ENCODE data around the gene PLCH2.

Gene PLCH2

GRCh38 chr1:2486041-2486440 lies 10.0 kb downstream of the PLCH2 start:
- no peak for TF ChIP-seq CTCF (IDR thresholded peaks at IDR 0.05; ENCODE audit: extremely low read depth, insufficient read depth, missing control alignments)
- DNase-seq (ENCODE audit: low spot score): no peak
- in situ Hi-C loops (cut with MboI; ENCODE audit: low pct_unique_long_range_greater_than_20kb, low sequenced_read_pairs, unreplicated experiment): no loop called here

- DNase-seq (ENCODE audit: low spot score): no peak
- in situ Hi-C loops (cut with MboI; ENCODE audit: low pct_unique_long_range_greater_than_20kb, low sequenced_read_pairs, unreplicated experiment): no loop called here
- TF ChIP-seq CTCF (IDR thresholded peaks at IDR 0.05; ENCODE audit: extremely low read depth, insufficient read depth, missing control alignments): no peak
Measured at GRCh38 chr1:2486558-2486957, 10.5 kb downstream of the PLCH2 start.

- no peak for DNase-seq (ENCODE audit: low spot score)
- TF ChIP-seq CTCF (IDR thresholded peaks at IDR 0.05; ENCODE audit: extremely low read depth, insufficient read depth, missing control alignments): no peak
- in situ Hi-C loops (cut with MboI; ENCODE audit: low pct_unique_long_range_greater_than_20kb, low sequenced_read_pairs, unreplicated experiment): no loop called here
Measured at GRCh38 chr1:2488688-2489087, 12.6 kb downstream of the PLCH2 start.

GRCh38 chr1:2489615-2490014 lies 13.5 kb downstream of the PLCH2 start:
- in situ Hi-C loops (cut with MboI; ENCODE audit: low pct_unique_long_range_greater_than_20kb, low sequenced_read_pairs, unreplicated experiment): no loop called here
- TF ChIP-seq CTCF (IDR thresholded peaks at IDR 0.05; ENCODE audit: extremely low read depth, insufficient read depth, missing control alignments): no peak
- no peak for DNase-seq (ENCODE audit: low spot score)

- TF ChIP-seq CTCF (IDR thresholded peaks at IDR 0.05; ENCODE audit: extremely low read depth, insufficient read depth, missing control alignments): no peak
- in situ Hi-C loops (cut with MboI; ENCODE audit: low pct_unique_long_range_greater_than_20kb, low sequenced_read_pairs, unreplicated experiment): no loop called here
- DNase-seq (ENCODE audit: low spot score): no peak
Measured at GRCh38 chr1:2492091-2492490, 16.0 kb downstream of the PLCH2 start.

GRCh38 chr1:2493218-2493617 lies 17.1 kb downstream of the PLCH2 start:
- in situ Hi-C loops (cut with MboI; ENCODE audit: low pct_unique_long_range_greater_than_20kb, low sequenced_read_pairs, unreplicated experiment): no loop called here
- DNase-seq (ENCODE audit: low spot score): no peak
- TF ChIP-seq CTCF (IDR thresholded peaks at IDR 0.05; ENCODE audit: extremely low read depth, insufficient read depth, missing control alignments): no peak

Measured in GM13977 (cell line).